CD8-positive, alpha-beta memory T cell (primary cell): Measurements from ENCODE around the gene SEPTIN3. TPM values are rescaled to one million over a fixed set of nuclear protein-coding genes. Genes with fewer than 3 reads are reported as not detected.

Experiments used
- CTCF ChIA-PET: fragments of 350-600 bp; sonication (Branson Sonifier 250); formaldehyde crosslinking; loops from one replicate; lab custom pipeline; 2021; ENCODE audit warnings: antibody characterized with exemption; lab: Charles Lee
- POLR2A ChIA-PET: fragments of 350-600 bp; sonication (Branson Sonifier 250); formaldehyde crosslinking; loops from one replicate; lab custom pipeline; 2021; ENCODE audit warnings: antibody characterized with exemption; lab: Charles Lee
- DNase-seq, 5 donors: peaks; one replicate each; pipeline versions ENCODE4 v3.0.0 to v3.0.0-alpha.2; 2020 to 2022; ENCODE audit warnings: mixed read lengths in 1 of 5
- H3K27ac ChIP-seq: one replicate; pipeline ENCODE4 v1.7.0; 2013; ENCODE audit warnings: low read depth, mild to moderate bottlenecking, low read length, moderate library complexity
- H3K27me3 ChIP-seq: 2 replicates; pipeline ENCODE4 v1.7.0; 2013; ENCODE audit warnings: low read length, mild to moderate bottlenecking; ENCODE audit not compliant: insufficient read depth, poor library complexity, severe bottlenecking
- H3K36me3 ChIP-seq: 2 replicates; pipeline ENCODE4 v1.7.0; 2013; ENCODE audit warnings: mild to moderate bottlenecking, low read length, moderate library complexity; ENCODE audit not compliant: insufficient read depth
- H3K4me1 ChIP-seq: 2 replicates; pipeline ENCODE4 v1.7.0; 2013; ENCODE audit warnings: mild to moderate bottlenecking, low read length, moderate library complexity; ENCODE audit not compliant: insufficient read depth
- H3K4me3 ChIP-seq: 2 replicates; pipeline ENCODE4 v1.7.0; 2013; ENCODE audit warnings: mild to moderate bottlenecking, low read length
- H3K9me3 ChIP-seq: 2 replicates; pipeline ENCODE4 v1.7.0; 2013; ENCODE audit warnings: mild to moderate bottlenecking, low read length
- H3K27ac Mint-ChIP-seq, 8 donors: one replicate each; pipeline ENCODE4 v1.8.0; 2020 to 2021; ENCODE audit warnings: mixed read lengths in 8 of 8, mild to moderate bottlenecking in 6 of 8, inconsistent platforms in 3 of 8, moderate library complexity in 3 of 8
- H3K27me3 Mint-ChIP-seq, 2 donors: one replicate each; pipeline ENCODE4 v1.8.0; 2020 to 2021; ENCODE audit warnings: mixed read lengths in 2 of 2, mild to moderate bottlenecking in 1 of 2, moderate library complexity in 1 of 2
- H3K36me3 Mint-ChIP-seq, 3 donors: one replicate each; pipeline ENCODE4 v1.8.0; 2020 to 2021; ENCODE audit warnings: mixed read lengths in 3 of 3, inconsistent platforms in 1 of 3, mild to moderate bottlenecking in 1 of 3
- H3K4me1 Mint-ChIP-seq, 3 donors: one replicate each; pipeline ENCODE4 v1.8.0; 2020 to 2021; ENCODE audit warnings: mixed read lengths in 3 of 3, inconsistent platforms in 1 of 3, mild to moderate bottlenecking in 1 of 3
- H3K4me3 Mint-ChIP-seq, 7 donors: one replicate each; pipeline ENCODE4 v1.8.0; 2020 to 2021; ENCODE audit warnings: mixed read lengths in 7 of 7, mild to moderate bottlenecking in 6 of 7, moderate library complexity in 4 of 7, inconsistent platforms in 2 of 7
- H3K9me3 Mint-ChIP-seq, 5 donors: one replicate each; pipeline ENCODE4 v1.8.0; 2020 to 2022; ENCODE audit warnings: mixed read lengths in 5 of 5, mild to moderate bottlenecking in 3 of 5, moderate library complexity in 2 of 5, inconsistent platforms in 1 of 5
- polyA plus RNA-seq: library from polyadenylated mRNA; unstranded; fragments of 300-500 nt; fragmentation: Illumina TruSeq; gene quantifications from one replicate; pipeline ENCODE4 v1.2.3, GENCODE V29; 2021
- total RNA-seq, 2 experiments: library from RNA; stranded (reverse); gene quantifications; one replicate each; pipeline ENCODE4 v1.2.3, GENCODE V29; 2021

Gene SEPTIN3
- total and polyA plus RNA-seq, 3 experiments from 2014 or later, result 0.33 to 0.51 TPM; not detected in 1

- ChIA-PET POLR2A (no interaction called here), CTCF (no interaction called here)
- no peaks in the 10 kb centered on the region for H3K27me3 ChIP-seq
- DNase-seq, result no peak
- no peaks in the 10 kb centered on the region for H3K4me1 ChIP-seq
- Mint-ChIP-seq H3K27ac (no peak overlapping the region), H3K4me3 (no peak overlapping the region), H3K27me3 (peaks cover 18 to 26% of the 10 kb centered on the region in 2 donors), H3K4me1 (no peaks in the 10 kb centered on the region), H3K36me3 (peaks cover 0 to 3% (median 1%) of the 10 kb centered on the region in 3 donors), H3K9me3 (peaks cover 4 to 14% (median 9%) of the 10 kb centered on the region in 5 donors)
- no peak overlapping the region for H3K4me3 ChIP-seq
- no peak overlapping the region for H3K27ac ChIP-seq
- no peaks in the 10 kb centered on the region for H3K9me3 ChIP-seq
- no peaks in the 10 kb centered on the region for H3K36me3 ChIP-seq
Measured at GRCh38 chr22:42016111-42016510, 46.9 kb downstream of the SEPTIN3 start.

GRCh38 chr22:42018224-42018623 is 49.0 kb downstream of the SEPTIN3 start:
- Mint-ChIP-seq H3K36me3 (peaks cover 0 to 1% (median 0%) of the 10 kb centered on the region in 3 donors), H3K27me3 (peaks cover 11 to 26% of the 10 kb centered on the region in 2 donors), H3K4me1 (peaks cover 8 to 13% (median 10%) of the 10 kb centered on the region in 3 donors), H3K27ac (no peak overlapping the region), H3K4me3 (no peak overlapping the region), H3K9me3 (no peaks in the 10 kb centered on the region)
- CTCF ChIA-PET, result no interaction called here
- Histone ChIP-seq H3K9me3 (no peaks in the 10 kb centered on the region), H3K27me3 (no peaks in the 10 kb centered on the region), H3K4me1 (peaks cover 9% of the 10 kb centered on the region), H3K4me3 (no peak overlapping the region), H3K27ac (no peak overlapping the region), H3K36me3 (no peaks in the 10 kb centered on the region)
- POLR2A ChIA-PET, result no interaction called here
- no peak for DNase-seq

Other genes starting within 250 kb of the SEPTIN3 start
- 10 to 100 TPM; 17.9 to 19.9 TPM for gene CCDC134, start 168.8 kb upstream of the SEPTIN3 start, total RNA-seq
- gene CCDC134, start 168.8 kb upstream of the SEPTIN3 start, polyA plus RNA-seq, result 5.5 TPM
- 10 to 100 TPM; 85.1 to 87.1 TPM for gene SREBF2, start 136.3 kb upstream of the SEPTIN3 start, total RNA-seq
- gene SREBF2, start 136.3 kb upstream of the SEPTIN3 start, polyA plus RNA-seq, result 24.5 TPM
- gene SHISA8, start 54.4 kb upstream of the SEPTIN3 start, total RNA-seq, result 1 to 10 TPM; 1.3 to 1.4 TPM
- gene SHISA8, start 54.4 kb upstream of the SEPTIN3 start, polyA plus RNA-seq, result not detected
- 1 to 10 TPM; 5.4 to 5.9 TPM for gene TNFRSF13C, start 42.6 kb upstream of the SEPTIN3 start, total RNA-seq
- 2.0 TPM for gene TNFRSF13C, start 42.6 kb upstream of the SEPTIN3 start, polyA plus RNA-seq
- gene CENPM, start 22.3 kb upstream of the SEPTIN3 start, total RNA-seq, result 10 to 100 TPM; 73.2 to 77.5 TPM
- gene CENPM, start 22.3 kb upstream of the SEPTIN3 start, polyA plus RNA-seq, result 19.2 TPM
- gene WBP2NL, start 29.3 kb downstream of the SEPTIN3 start, total RNA-seq, result under 1 TPM; 0.66 to 0.82 TPM
- 0.70 TPM for gene WBP2NL, start 29.3 kb downstream of the SEPTIN3 start, polyA plus RNA-seq
- 10 to 100 TPM; 20.3 to 21.2 TPM for gene NAGA, start 101.4 kb downstream of the SEPTIN3 start, total RNA-seq
- gene NAGA, start 101.4 kb downstream of the SEPTIN3 start, polyA plus RNA-seq, result 19.0 TPM
- 1 to 10 TPM; 3.1 TPM for gene PHETA2, start 104.8 kb downstream of the SEPTIN3 start, total RNA-seq
- 0.67 TPM for gene PHETA2, start 104.8 kb downstream of the SEPTIN3 start, polyA plus RNA-seq
- gene SMDT1, start 110.3 kb downstream of the SEPTIN3 start, total RNA-seq, result 10 to 100 TPM; 67.9 to 74.5 TPM
- 160 TPM for gene SMDT1, start 110.3 kb downstream of the SEPTIN3 start, polyA plus RNA-seq
- 100 to 1,000 TPM; 106 to 126 TPM for gene NDUFA6, start 121.3 kb downstream of the SEPTIN3 start, total RNA-seq
- 140 TPM for gene NDUFA6, start 121.3 kb downstream of the SEPTIN3 start, polyA plus RNA-seq
- gene CYP2D6, start 161.4 kb downstream of the SEPTIN3 start, total RNA-seq, result 1 to 10 TPM; 1.8 to 2.2 TPM
- gene CYP2D6, start 161.4 kb downstream of the SEPTIN3 start, polyA plus RNA-seq, result 0.26 TPM